Activated CD4-positive, alpha-beta T cell treated with anti-CD3 and anti-CD28 coated beads, Interleukin-2, amount 10 ng/mL, durations not matched to agents 24 days and 14 days (primary cell): ENCODE results near the gene CENPK. TPM values are rescaled to one million over a fixed set of nuclear protein-coding genes. Genes with fewer than 3 reads are reported as not detected.

Source experiments
- total RNA-seq: library from RNA; stranded (reverse); gene quantifications from 2 replicates; pipeline ENCODE4 v1.2.3, GENCODE V29; 2022

CENPK gene
- total RNA-seq, 1 donor from 2014 or later, result 88.8 TPM

Other genes with a start within 250 kb of the CENPK start
- 0.73 and 0.89 TPM in 2 replicates for gene ADAMTS6, start 81.2 kb downstream of the CENPK start, total RNA-seq
- 53.9 and 55.6 TPM in 2 replicates for gene PPWD1, start 128 bp upstream of the CENPK start, total RNA-seq
- 5.3 and 6.0 TPM in 2 replicates for gene TRIM23, start 61.2 kb upstream of the CENPK start, total RNA-seq
- gene SHLD3, start 61.9 kb upstream of the CENPK start, total RNA-seq, result 4.7 and 5.1 TPM in 2 replicates
- gene TRAPPC13, start 61.9 kb upstream of the CENPK start, total RNA-seq, result 22.4 and 27.2 TPM in 2 replicates
- 10.0 and 10.3 TPM in 2 replicates for gene SGTB, start 158.9 kb upstream of the CENPK start, total RNA-seq
- gene NLN, start 159.0 kb upstream of the CENPK start, total RNA-seq, result 28.0 and 30.7 TPM in 2 replicates